GM21576 (cell line): ENCODE measurements around the gene SETBP1.

Experiments
- ATAC-seq: cut with Tn5 transposase; IDR thresholded peaks from one replicate; pipeline ENCODE4 v1.9.1; 2021; ENCODE audit warnings: mild to moderate bottlenecking, moderate library complexity; ENCODE audit not compliant: unreplicated experiment

SETBP1 gene

DNA sequence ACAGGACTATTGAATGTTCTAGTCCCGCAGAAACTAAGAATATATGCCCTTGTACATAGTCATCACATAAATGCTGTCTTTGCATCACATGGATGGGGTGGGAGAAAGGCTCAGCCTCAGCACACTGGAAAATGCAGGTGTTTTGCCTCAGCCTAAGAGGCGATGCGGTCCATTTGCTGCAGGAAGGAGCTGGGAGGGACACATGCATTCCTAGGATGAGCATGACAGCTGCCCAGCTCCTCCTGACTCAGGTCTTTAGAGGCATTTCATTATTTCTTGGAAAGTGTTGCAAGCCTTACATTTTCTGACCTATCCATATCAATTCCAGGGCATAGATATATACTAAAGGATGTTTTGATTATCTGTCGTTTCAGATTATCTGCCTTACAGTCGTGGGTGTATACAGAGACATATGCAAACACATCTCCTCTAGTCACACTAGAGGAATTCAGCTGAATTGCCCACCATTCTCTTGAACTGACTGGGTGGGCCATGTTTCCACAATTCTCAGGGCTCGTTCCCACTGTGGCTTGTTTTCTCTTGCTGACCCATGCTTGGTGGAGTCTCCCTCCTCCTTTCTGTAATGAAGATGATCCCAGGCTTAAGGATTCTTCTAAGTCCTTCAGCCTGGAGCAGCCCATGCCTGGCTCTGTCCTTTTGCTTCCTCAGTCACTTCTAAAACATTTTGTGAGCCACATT is 156.9 kb downstream of the SETBP1 start:
- ATAC-seq, result no peak

- peak; percentile 98 for ATAC-seq
Measured at GRCh38 chr18:44838971-44839666, 158.4 kb downstream of the SETBP1 start.

DNA sequence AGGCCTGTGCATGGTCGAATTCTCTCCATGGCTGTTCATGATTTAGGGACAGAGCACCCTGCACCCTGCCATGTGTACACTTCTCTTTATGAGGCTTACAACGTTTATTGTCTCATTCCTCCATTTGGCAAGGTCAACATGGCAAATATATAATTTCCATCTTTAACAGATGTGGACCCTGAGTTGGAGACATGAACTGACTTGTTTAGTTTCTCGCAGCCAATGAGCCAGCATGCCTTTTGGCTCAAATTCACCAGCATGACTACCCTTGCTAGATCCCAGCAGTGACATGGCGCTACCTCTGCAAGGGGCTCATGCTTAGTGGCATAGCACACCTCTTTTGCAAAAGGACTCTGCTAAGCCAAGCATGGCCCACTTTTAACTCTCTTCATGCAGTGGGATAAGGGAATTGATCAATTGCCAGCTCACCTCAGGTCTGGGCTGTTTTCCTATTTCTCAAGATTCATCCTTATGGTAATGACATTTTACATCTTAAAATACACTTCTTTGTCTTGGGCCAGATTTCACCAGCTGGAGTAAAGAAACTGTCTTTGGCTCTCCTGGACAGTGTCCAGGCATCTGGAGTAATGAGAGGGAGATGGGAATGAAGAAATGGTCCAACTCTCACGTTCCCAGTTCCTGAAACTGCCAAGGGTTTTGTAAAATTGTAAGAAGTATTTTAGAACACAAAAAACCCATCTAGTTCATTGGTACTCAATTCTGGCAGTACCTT is 159.5 kb downstream of the SETBP1 start:
- no peak for ATAC-seq

DNA sequence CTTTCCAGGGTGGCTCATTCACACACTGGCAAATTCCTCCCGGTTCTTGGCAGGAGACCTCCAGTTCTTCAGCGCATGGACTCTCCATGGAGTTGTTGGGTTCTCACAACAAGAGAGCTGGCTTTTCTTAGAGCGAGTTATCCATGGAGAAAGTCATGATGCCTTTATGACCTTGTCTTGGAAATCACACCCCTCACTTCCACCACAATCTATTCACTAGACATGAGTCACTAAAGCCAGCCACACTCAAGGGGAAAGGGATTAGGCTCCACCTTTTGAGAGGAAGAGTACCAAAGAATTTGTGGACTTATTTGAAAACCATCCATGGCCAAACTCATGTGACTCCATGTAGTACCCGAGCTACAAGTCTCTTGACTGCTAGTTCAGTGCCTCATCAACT is 160.5 kb downstream of the SETBP1 start:
- ATAC-seq, result no peak

DNA sequence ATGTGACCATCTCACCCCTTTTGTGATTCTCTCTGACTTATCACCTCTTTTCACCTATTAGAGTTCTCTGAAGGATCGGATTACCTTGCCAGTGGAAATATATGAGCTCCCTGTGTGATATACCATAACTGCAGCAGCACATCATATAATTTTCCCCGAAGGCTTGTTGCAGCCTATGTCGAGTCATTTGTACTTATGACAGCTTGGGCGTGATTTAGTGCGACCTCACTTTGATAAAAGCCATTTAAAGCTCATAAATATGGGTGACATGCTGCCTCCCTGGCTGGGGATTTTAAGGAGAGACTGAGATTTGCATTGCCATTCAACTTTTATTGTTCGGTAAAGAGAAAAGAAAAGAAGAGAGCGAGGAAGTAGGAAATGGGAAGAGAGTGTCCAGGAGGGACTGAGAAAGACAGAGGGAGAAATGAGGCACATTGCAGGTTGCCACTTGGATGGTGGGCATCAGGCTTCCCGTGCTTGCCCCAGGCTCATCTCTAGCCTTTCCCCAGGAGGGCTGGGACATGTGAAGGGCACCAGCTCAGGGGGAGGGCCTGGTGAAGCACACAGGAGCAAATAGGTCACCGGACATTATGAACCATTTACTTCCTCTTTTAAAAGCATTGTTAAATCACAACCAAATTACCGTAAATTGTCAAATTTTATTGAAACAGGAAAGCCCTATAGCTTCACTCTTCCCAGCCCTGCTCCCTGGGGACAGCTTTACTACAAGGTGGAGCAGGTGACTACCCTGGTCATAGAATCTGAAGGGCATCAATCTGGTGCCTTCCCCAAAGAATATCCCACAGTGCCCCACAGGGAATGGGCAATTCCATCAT is 161.3 kb downstream of the SETBP1 start:
- ATAC-seq, result no peak

DNA sequence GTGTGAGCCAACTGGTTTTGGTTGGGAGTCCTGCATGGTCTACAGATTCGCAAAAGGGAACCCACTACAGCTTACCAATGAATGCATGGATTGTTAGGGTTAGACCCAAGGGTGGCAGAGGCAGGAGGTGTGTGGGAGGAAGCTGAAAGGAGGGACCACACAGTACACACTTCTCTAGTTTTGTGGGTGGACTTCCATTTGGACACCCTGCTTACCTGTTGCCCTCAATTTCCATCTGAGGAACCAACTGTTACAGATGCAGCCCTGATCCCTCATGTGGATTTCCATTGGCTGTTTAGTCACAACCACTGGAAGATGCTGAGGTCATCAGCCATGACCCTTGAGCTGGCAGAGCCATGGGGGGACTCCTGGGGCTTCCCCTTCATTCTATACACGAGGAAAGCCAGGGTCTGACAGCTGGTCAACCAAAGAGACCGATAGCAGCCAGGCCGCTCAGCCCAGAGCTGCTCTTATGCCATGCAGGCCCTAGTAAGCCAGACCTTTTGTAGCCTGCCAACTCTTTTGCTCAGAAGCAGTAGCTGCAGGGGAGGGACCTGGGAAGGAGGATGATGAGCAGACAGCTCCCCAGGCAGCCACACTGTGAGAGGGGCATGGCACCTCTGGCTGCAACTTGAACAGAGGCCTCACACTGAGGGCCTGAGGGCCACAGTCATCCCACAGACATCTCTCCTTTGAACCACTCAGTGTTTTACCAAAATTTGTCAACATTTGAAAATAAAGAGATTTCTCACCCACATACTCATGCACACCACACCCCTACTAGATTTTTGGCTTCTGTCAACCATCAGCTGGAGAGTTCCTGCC is 162.1 kb downstream of the SETBP1 start:
- ATAC-seq, result no peak

- ATAC-seq, result no peak
Measured at GRCh38 chr18:44844486-44844885, 163.8 kb downstream of the SETBP1 start.

DNA sequence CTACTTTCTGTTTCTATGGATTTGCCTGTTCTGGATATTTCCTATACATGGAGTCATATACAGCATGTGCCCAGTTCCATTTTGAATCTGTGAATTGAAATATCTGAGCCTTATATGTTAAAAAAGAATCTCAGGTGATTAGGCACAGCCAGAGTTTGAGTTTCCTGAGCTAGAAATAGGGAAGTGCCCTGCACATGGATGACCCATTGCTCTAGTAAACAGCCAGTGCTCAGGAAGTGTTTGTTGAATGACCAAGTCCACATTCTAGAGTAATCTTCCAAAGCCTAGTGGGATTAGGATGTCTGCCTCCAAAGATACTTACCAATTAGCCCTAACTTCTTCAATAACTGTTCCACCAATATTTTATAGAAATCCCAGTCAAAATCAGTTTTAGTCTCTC is 165.8 kb downstream of the SETBP1 start:
- ATAC-seq, result no peak

DNA sequence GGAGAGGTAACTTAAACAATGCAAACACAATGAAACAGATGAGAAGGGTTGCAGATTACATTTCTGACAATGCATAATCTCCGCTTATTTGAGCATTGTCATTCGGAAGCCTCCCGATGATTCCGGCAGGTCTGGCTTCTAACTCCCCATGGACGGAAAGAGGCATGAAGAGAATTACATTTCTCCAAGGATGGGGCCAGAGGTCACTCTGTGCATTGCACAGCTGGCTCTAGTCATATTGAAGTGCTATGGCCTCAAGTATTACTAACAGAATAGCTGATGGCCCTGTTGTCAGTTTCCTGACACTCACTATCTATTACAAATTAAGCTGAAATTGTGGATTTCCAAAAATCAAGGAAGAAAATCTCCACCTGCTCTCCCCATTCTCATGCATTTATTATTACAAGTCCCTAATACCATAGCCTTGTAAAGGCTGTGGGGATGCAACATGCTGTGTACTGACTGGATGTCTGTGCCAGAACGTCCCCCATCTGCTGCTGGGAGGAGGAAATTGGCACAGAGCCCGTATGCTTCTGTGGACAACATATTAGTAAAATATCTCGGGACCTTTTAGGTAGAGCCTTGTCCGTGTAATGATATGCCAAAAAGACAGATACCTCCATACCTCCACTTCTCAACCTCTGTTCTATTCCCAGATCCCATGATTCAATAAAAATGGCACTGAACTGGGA is 168.1 kb downstream of the SETBP1 start:
- ATAC-seq, result no peak

DNA sequence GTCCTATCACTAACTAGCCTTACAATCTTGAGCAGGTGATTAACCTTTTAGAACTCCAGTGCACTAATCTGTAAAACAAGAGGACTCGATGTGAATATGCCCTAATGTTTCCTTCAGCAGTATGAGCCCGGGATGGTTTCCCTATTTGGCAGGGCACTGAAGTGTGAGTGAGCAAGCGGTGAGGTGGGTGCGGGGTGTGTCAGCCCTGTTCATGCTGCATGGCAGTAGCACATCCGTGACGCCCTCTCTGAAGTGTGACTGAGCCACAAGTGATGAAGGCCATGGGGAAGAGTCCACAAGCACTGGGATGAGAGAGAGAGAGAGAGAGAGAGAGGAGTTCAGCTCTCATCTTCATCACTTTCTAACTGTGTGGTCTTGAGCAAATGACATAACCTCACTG is 168.7 kb downstream of the SETBP1 start:
- ATAC-seq, result no peak

DNA sequence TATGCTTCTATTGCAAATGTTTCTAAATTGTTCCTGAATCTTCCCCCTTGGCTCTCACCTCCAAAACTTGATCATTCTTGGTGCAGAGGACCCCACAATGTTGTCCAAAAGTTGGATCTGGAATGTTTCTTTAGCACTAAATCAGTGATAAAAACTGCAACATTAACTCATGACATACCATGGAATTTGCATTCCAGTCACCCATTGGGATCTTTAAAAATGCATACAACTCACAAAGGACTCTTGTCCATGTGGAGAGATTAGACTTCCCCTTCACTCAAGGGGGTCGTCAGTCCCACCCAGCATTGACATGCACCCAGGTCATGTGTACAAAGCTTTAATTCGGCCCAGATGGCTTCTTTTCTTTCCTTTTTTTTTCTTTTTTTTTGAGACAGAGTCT is 169.3 kb downstream of the SETBP1 start:
- ATAC-seq, result no peak

DNA sequence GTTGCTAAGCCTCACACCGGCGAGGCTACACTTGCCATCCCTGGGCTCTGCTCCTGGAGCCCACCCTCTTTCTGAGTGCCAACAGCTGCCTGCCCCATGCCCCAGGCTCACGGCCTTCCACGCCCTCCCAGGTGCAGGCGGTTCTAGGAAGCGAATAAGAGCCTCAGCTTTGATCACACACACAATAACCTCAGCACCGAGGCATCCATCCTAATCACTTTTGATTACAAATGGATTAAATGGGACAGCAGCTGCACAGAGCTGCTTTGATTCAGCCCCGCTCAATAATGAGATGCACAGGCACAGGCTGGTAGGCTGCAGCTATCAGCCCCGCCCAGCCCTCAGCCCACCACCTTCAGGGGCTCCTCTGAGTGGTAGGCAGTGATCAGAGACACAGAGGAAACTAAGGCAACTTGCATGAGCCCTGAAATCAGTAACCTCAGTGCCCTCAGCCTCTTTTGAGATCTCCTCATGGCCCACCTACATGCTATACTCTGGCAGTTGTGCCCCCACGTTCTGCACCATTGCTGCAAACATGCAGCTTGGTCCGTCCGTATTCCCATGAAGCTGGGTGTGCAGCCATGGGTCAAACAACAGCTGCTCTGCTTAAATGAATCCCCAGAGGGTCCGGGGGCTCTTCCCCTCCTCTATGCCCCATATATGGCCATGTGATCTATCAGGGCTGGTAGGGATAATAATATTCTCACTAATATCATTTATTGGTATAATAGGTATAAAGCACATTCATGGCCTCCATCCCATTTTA is 171.4 kb downstream of the SETBP1 start:
- no peak for ATAC-seq

- no peak for ATAC-seq
Measured at GRCh38 chr18:44852818-44853217, 172.1 kb downstream of the SETBP1 start.

- ATAC-seq, result no peak
Measured at GRCh38 chr18:44853430-44853829, 172.7 kb downstream of the SETBP1 start.

- no peak for ATAC-seq
Measured at GRCh38 chr18:44855681-44856080, 175.0 kb downstream of the SETBP1 start.

DNA sequence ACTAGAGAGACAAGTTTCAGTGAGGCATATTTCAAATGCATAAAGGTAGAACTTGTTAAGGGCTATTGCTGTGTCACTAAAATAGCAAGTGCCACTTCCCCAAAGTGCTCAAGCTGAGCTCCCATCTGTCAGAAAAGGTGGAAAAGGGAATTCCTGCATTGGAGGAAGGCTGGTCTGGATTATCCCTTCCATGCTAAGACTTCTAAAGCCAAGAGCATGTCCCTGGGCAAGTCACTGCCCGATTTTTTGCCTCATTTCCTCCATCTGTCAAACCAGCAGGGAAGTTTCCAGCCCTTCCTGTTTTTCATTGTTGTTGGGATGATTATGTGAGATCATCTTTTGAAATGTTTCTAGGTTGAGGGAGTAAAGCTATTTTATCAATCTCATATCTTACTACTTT is 175.5 kb downstream of the SETBP1 start:
- no peak for ATAC-seq

DNA sequence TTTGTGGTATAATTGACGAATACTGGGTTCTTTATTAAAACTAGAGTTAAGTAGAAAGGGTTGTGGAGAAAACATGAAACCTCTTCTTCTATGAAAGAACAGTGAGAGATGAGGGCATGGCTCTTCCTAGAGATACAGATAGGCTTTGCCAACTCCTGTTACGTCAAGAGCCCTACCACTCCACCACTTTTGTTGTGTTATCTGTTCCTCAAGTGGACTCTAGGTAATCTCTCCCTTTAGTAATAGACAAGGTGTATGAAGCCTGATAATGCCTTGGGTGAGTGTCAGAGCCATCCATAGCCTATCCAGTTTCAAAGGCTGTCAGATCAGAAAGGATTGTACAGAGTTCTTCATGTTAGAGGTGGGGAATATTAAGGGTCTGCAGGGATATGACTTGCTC is 176.4 kb downstream of the SETBP1 start:
- ATAC-seq, result no peak

DNA sequence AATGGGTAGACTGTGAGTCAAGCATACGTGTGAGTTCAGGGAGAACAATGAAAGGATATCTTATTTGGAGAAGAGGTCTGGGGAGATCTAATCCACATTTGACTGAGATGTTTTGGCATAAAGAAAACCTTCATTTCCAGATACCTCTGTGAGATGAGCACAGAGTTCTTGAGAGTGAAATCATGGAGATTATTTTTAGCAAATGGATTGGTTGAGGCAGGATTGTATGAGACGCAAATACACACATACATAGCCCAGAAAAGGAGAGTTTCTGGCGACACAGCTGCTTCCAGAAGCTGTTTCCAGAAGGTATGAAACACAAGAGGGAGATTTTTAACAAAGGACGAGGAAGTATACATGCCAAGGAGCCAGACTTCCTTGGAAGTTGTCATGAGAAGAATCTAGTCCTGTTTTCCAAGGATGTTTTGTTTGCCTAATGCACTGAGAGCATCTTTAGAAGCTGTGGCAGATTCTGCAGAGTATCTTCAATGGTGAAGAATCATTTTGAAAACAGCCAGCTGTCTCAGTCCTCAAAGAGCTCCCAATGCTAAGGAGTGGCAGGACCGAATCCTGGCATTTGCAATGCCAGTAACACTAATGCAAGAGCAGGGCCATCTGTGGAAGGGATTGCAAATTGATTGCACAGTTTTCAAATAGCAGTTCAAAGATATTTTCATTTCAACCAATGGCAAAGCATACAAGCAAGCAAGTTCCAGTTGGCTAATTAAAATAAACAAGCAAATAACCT is 177.2 kb downstream of the SETBP1 start:
- ATAC-seq, result no peak
